GM13977 (cell line): ENCODE results near the gene RPL13.

Source experiments
- DNase-seq: peaks from one replicate; pipeline ENCODE4 v3.0.0; 2012; ENCODE audit warnings: low spot score
- CTCF ChIP-seq: IDR thresholded peaks from 2 replicates; pipeline ENCODE4 v1.5.1; 2012; ENCODE audit warnings: mild to moderate bottlenecking, control low read depth; ENCODE audit not compliant: insufficient read depth; ENCODE audit errors: extremely low read depth, missing control alignments
- in situ Hi-C: fragments of 300-500 bp; cut with MboI; formaldehyde crosslinking; loops from one replicate; pipeline ENCODE4 v1.12.0; 2022; ENCODE audit warnings: low sequenced_read_pairs, low pct_unique_long_range_greater_than_20kb, mixed read lengths, inconsistent platforms; ENCODE audit not compliant: unreplicated experiment

RPL13 gene

GRCh38 chr16:89574681-89575246, 14.3 kb downstream of the RPL13 start:
- TF ChIP-seq CTCF, result peak; percentile 96
- DNase-seq, result peak; percentile 94
- in situ Hi-C loops, result no loop called here

DNA sequence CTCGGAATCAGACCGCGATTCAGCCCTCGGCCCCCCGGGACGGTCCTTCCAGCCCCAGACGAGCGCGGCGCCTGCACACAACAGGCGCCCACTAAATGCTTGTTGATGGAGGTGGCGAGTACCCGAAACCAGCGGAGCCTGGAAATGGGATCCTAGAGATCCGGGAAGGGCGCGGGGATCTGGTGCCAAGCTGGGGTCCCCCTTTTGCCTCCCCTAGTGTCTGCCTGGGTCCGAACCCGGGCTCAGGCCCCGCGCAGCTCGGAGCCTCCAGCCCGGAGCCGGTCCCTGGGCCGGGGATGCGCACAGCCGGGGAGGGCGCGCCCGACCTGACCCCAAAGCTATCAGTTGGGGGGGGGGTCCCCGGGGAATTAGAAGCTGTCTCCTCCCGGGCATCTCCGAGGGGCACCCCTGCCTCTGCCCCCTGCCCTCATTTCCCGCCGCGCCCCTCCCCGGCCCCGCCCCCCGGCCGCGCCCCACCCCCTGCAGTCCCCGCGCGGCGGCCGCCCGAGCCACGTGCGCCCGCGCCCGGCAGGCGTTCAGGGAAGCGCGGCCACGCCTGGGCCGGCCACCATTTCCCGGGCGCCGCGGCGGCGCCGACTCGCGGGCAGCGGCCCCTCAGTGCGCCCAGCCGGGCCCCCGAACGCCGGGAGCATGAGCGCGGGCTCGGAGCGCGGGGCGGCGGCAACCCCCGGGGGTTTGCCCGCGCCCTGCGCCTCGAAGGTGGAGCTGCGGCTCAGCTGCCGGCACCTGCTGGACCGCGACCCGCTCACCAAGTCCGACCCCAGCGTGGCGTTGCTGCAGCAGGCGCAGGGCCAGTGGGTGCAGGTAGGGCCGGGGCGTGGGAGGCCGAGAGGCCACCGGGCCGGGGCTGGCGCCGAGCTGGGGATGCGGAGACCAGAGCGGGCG, 15.0 kb downstream of the RPL13 start, which contains the start of gene CPNE7:
Gene CPNE7 (plus strand): TSS at position 512 of the 906 bp plus-strand sequence. CDS start 140 bp downstream, at position 652.
- no peak for TF ChIP-seq CTCF
- peak; percentile 86 for DNase-seq
- in situ Hi-C loops, result no loop called here

- in situ Hi-C loops, result no loop called here
- TF ChIP-seq CTCF, result no peak
- no peak for DNase-seq
These were observed 15.9 kb downstream of the RPL13 start for GRCh38 chr16:89576153-89577054.

GRCh38 chr16:89577055-89577759, 16.7 kb downstream of the RPL13 start:
- in situ Hi-C loops, result no loop called here
- TF ChIP-seq CTCF, result no peak

GRCh38 chr16:89579351-89579750, 18.9 kb downstream of the RPL13 start:
- no peak for DNase-seq
- TF ChIP-seq CTCF, result no peak
- in situ Hi-C loops, result no loop called here

More at GRCh38 chr16:89577055-89577759, 16.7 kb downstream of the RPL13 start:
- DNase-seq, result no peak
